ENCODE data around the gene ARMH2. TPM values are rescaled to one million over a fixed set of nuclear protein-coding genes. Genes with fewer than 3 reads are reported as not detected.

The ARMH2 gene
- total and polyA plus RNA-seq, 3 donors from 2014 or later, result 2.1 to 31.7 (median 3.4) TPM

- no peak for DNase-seq
- no peaks in the 10 kb centered on the region for H3K36me3 ChIP-seq (ENCODE audit: low read depth, missing control alignments)
- no peak overlapping the region for H3K4me3 ChIP-seq
- no peak for TF ChIP-seq POLR2A (IDR thresholded peaks at IDR 0.05)
- no peak for TF ChIP-seq CTCF (IDR thresholded peaks at IDR 0.05)
- no peaks in the 10 kb centered on the region for H3K27me3 ChIP-seq
- 81 to 84% methylated on average over 6 of the region's 6 CpGs for WGBS, 2 donors
- no peak overlapping the region for H3K27ac ChIP-seq
- no peaks in the 10 kb centered on the region for H3K9me3 ChIP-seq
- intact Hi-C loops (cut with DNase I; ENCODE audit: low total_unique reads), result no loop called here
- no peaks in the 10 kb centered on the region for H3K4me1 ChIP-seq
Measured at GRCh38 chr6:24824142-24824938, 25.6 kb upstream of the ARMH2 start.

GRCh38 chr6:24823185-24823584 lies 24.5 kb upstream of the ARMH2 start:
- no peak for TF ChIP-seq POLR2A (IDR thresholded peaks at IDR 0.05)
- TF ChIP-seq CTCF (IDR thresholded peaks at IDR 0.05), result no peak
- DNase-seq, result no peak
- WGBS, 2 donors, result 84 to 89% methylated on average over 2 of the region's 2 CpGs
- Histone ChIP-seq H3K4me1 (no peaks in the 10 kb centered on the region), H3K4me3 (no peak overlapping the region), H3K9me3 (no peaks in the 10 kb centered on the region), H3K27ac (no peak overlapping the region), H3K27me3 (no peaks in the 10 kb centered on the region), H3K36me3 (ENCODE audit: low read depth, missing control alignments) (no peaks in the 10 kb centered on the region)
- intact Hi-C loops (cut with DNase I; ENCODE audit: low total_unique reads), result no loop called here

- Histone ChIP-seq H3K27me3 (no peaks in the 10 kb centered on the region), H3K4me3 (no peak overlapping the region), H3K4me1 (no peaks in the 10 kb centered on the region), H3K36me3 (ENCODE audit: low read depth, missing control alignments) (no peaks in the 10 kb centered on the region), H3K9me3 (no peaks in the 10 kb centered on the region), H3K27ac (no peak overlapping the region)
- intact Hi-C loops (cut with DNase I; ENCODE audit: low total_unique reads), result no loop called here
- 94 to 96% methylated on average over 6 of the region's 6 CpGs for WGBS, 2 donors
- no peak for DNase-seq
- TF ChIP-seq POLR2A (IDR thresholded peaks at IDR 0.05) (no peak), CTCF (IDR thresholded peaks at IDR 0.05) (no peak)
Measured at GRCh38 chr6:24822696-24823095, 24.0 kb upstream of the ARMH2 start.

- H3K36me3 ChIP-seq (ENCODE audit: low read depth, missing control alignments), result no peaks in the 10 kb centered on the region
- H3K27ac ChIP-seq, result no peak overlapping the region
- 89 to 98% methylated on average over 3 of the region's 3 CpGs for WGBS, 2 donors
- no peaks in the 10 kb centered on the region for H3K4me1 ChIP-seq
- H3K9me3 ChIP-seq, result no peaks in the 10 kb centered on the region
- no peak overlapping the region for H3K4me3 ChIP-seq
- DNase-seq, result no peak
- TF ChIP-seq POLR2A (IDR thresholded peaks at IDR 0.05) (no peak), CTCF (IDR thresholded peaks at IDR 0.05) (no peak)
- no peaks in the 10 kb centered on the region for H3K27me3 ChIP-seq
- intact Hi-C loops (cut with DNase I; ENCODE audit: low total_unique reads), result no loop called here
Measured at GRCh38 chr6:24821860-24822444, 23.2 kb upstream of the ARMH2 start.
